GM20000 (cell line): ENCODE measurements around the gene EHBP1.

Source experiments
- DNase-seq: peaks from one replicate; pipeline ENCODE4 v3.0.0; 2012; ENCODE audit warnings: low spot score
- CTCF ChIP-seq: IDR thresholded peaks from 2 replicates; pipeline ENCODE4 v1.5.1; 2012; ENCODE audit warnings: mild to moderate bottlenecking, control low read depth; ENCODE audit errors: extremely low read depth, missing control alignments

The EHBP1 gene

GRCh38 chr2:63027220-63027619 lies 321.7 kb downstream of the EHBP1 start:
- TF ChIP-seq CTCF: no peak
- no peak for DNase-seq

GRCh38 chr2:63029058-63029457 lies 323.5 kb downstream of the EHBP1 start:
- DNase-seq: no peak
- TF ChIP-seq CTCF: no peak

- no peak for TF ChIP-seq CTCF
- DNase-seq: no peak
Observed at GRCh38 chr2:63034526-63034925, 329.0 kb downstream of the EHBP1 start.

- no peak for TF ChIP-seq CTCF
- no peak for DNase-seq
Observed at GRCh38 chr2:63035169-63035568, 329.7 kb downstream of the EHBP1 start.

- no peak for DNase-seq
- TF ChIP-seq CTCF: no peak
Observed at GRCh38 chr2:63035660-63036059, 330.1 kb downstream of the EHBP1 start.

GRCh38 chr2:63038034-63038433 lies 332.5 kb downstream of the EHBP1 start:
- no peak for TF ChIP-seq CTCF
- DNase-seq: no peak

- no peak for DNase-seq
- no peak for TF ChIP-seq CTCF
Observed at GRCh38 chr2:63040586-63040985, 335.1 kb downstream of the EHBP1 start.
